ENCODE measurements around the gene VAT1.

DNA sequence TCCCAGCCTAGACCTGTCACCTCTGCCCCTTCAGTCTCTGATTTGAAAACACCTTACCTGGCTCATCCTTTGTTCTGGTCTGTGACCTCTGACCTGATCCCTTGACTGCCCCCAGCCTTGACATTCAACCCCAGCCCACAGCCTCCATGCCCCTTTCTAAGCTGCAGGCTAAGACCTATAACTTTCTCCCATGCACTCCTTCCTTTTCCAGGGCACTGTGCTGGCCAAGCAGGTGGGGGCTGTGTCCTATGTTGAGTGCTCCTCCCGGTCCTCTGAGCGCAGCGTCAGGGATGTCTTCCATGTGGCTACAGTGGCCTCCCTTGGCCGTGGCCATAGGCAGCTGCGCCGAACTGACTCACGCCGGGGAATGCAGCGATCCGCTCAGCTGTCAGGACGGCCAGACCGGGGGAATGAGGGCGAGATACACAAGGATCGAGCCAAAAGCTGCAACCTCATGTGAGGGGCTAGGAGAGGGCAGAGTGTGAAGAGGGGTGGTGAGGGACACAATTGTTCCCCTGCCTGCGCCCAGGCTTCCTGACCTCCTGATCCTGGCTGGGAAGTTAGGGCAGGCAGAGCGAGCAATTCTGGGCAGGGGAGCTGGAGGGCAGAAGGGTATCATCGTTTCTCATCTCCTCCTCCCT is 6.2 kb upstream of the VAT1 start:
- TF ChIP-seq EED (CRISPR knock-in tag; IDR thresholded peaks at IDR 0.05) (peak; percentile 58; the same call in 1 of the 2 replicates), KAT7 (CRISPR knock-in tag; IDR thresholded peaks at IDR 0.05; ENCODE audit: borderline replicate concordance) (no peak), MBD4 (IDR thresholded peaks at IDR 0.05; ENCODE audit: borderline replicate concordance, low read length) (no peak), POLR2A (IDR thresholded peaks at IDR 0.05; ENCODE audit: insufficient read depth in 1 of 2, low read depth in 2 of 2, low read length in 2 of 2) (no peak), RXRA (CRISPR knock-in tag; IDR thresholded peaks at IDR 0.05) (peak; percentile 29), MAFK (conservative IDR thresholded peaks at IDR 0.05 in 1 of 2, IDR thresholded peaks at IDR 0.05 in 1 of 2; ENCODE audit: low read length in 2 of 2) (no peak), ASH2L (IDR thresholded peaks at IDR 0.05; ENCODE audit: insufficient read length, low read depth, low read length) (no peak)
- TF ChIP-seq, protein P1, sequence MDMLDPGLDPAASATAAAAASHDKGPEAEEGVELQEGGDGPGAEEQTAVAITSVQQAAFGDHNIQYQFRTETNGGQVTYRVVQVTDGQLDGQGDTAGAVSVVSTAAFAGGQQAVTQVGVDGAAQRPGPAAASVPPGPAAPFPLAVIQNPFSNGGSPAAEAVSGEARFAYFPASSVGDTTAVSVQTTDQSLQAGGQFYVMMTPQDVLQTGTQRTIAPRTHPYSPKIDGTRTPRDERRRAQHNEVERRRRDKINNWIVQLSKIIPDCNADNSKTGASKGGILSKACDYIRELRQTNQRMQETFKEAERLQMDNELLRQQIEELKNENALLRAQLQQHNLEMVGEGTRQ (IDR thresholded peaks at IDR 0.05; ENCODE audit: low read depth, low read length) = no peak
- TF ChIP-seq, protein P1 (CRISPR knock-in tag; IDR thresholded peaks at IDR 0.05; ENCODE audit: borderline replicate concordance) = no peak
